ENCODE data around the gene ADGRV1. TPM values are rescaled to one million over a fixed set of nuclear protein-coding genes. Genes with fewer than 3 reads are reported as not detected.

ADGRV1 gene
- total RNA-seq, 1 experiment from 2014 or later = 64.8 TPM

GRCh38 chr5:90885180-90885868, 326.7 kb downstream of the ADGRV1 start:
- Mint-ChIP-seq H3K9me3 (no peaks in the 10 kb centered on the region), H3K27me3 (ENCODE audit: low read depth) (no peaks in the 10 kb centered on the region), H3K4me1 (peaks cover 44 to 51% of the 10 kb centered on the region in 2 experiments), H3K36me3 (ENCODE audit: insufficient read depth in 1 of 3, low read depth in 3 of 3) (no peaks in the 10 kb centered on the region), H3K27ac (peak overlapping the region in 1 of 3 experiments; percentile 16; a peak in 3 of 7 replicates), H3K4me3 (no peak overlapping the region)
- Histone ChIP-seq H3K4me1 (ENCODE audit: insufficient read depth, low read length) (peaks cover 5% of the 10 kb centered on the region), H4K5ac (ENCODE audit: insufficient read length, low read depth, low read length) (no peak overlapping the region), H3K79me2 (ENCODE audit: insufficient read depth, low read length) (no peaks in the 10 kb centered on the region), H4K8ac (replicated peaks; ENCODE audit: insufficient read length, low read depth, low read length) (no peak overlapping the region), H3K23me2 (ENCODE audit: insufficient read length, low read depth, low read length, poor library complexity, severe bottlenecking) (no peaks in the 10 kb centered on the region), H3K56ac (ENCODE audit: insufficient read length, low read depth, low read length) (no peak overlapping the region), H3K14ac (ENCODE audit: insufficient read depth, low read length) (no peak overlapping the region), H2BK120ac (ENCODE audit: low read depth, low read length, poor library complexity, severe bottlenecking) (no peak overlapping the region), H4K91ac (ENCODE audit: insufficient read length, low read depth, low read length) (no peak overlapping the region), H3K9me3 (ENCODE audit: control insufficient read depth, low read depth, low read length) (no peaks in the 10 kb centered on the region), H4K20me1 (ENCODE audit: control insufficient read depth, insufficient read depth, insufficient read length) (no peaks in the 10 kb centered on the region), H2BK5ac (ENCODE audit: insufficient read length, low read length) (no peak overlapping the region), H3K4ac (ENCODE audit: low read depth, low read length) (no peak overlapping the region), H3T11ph (ENCODE audit: low read length) (no peak overlapping the region), H2BK12ac (ENCODE audit: insufficient read length, low read depth, low read length) (no peak overlapping the region), H3K18ac (ENCODE audit: insufficient read length, low read depth, low read length) (no peak overlapping the region), H3K23ac (ENCODE audit: insufficient read length, low read depth, low read length) (no peak overlapping the region), H3K4me2 (ENCODE audit: insufficient read depth, insufficient read length, low read length) (no peak overlapping the region), H3K79me1 (ENCODE audit: insufficient read depth, low read depth, low read length, poor library complexity, severe bottlenecking) (no peaks in the 10 kb centered on the region), H2AK5ac (ENCODE audit: insufficient read length, low read length) (no peak overlapping the region), H3K27me3 (ENCODE audit: insufficient read depth, low read length) (no peaks in the 10 kb centered on the region), H2BK15ac (ENCODE audit: low read depth, low read length) (no peak overlapping the region), H3K27ac (ENCODE audit: insufficient read length, low read depth, low read length) (no peak overlapping the region), H3K9ac (ENCODE audit: extremely low read depth, insufficient read length, low read length) (no peak overlapping the region), H2BK20ac (ENCODE audit: low read depth, low read length, poor library complexity, severe bottlenecking) (no peak overlapping the region), H2AFZ (ENCODE audit: low read length) (no peak overlapping the region)
- no peak for TF ChIP-seq CTCF (conservative IDR thresholded peaks at IDR 0.05)
- DNase-seq = no peak
- WGBS (ENCODE audit: extremely low coverage, insufficient read length, low lambda C conversion rate) = no CpG with 5 or more reads among the region's 1 CpG

Measured in H9 (cell line).